ENCODE data around the gene TMEM132D. TPM values are rescaled to one million over a fixed set of nuclear protein-coding genes. Genes with fewer than 3 reads are reported as not detected.

The TMEM132D gene
- total RNA-seq, 1 donor = not detected

- Histone ChIP-seq H3K36me3 (ENCODE audit: insufficient read depth, low read length) (no peaks in the 10 kb centered on the region), H3K27ac (ENCODE audit: low read depth, low read length) (no peak overlapping the region), H3K27me3 (ENCODE audit: insufficient read depth, low read length) (no peaks in the 10 kb centered on the region), H3K4me2 (ENCODE audit: insufficient read depth, low read length) (no peak overlapping the region), H3K4me1 (ENCODE audit: insufficient read depth, low read length) (no peaks in the 10 kb centered on the region), H3K79me2 (ENCODE audit: insufficient read depth, low read length) (no peaks in the 10 kb centered on the region), H4K20me1 (ENCODE audit: insufficient read depth, low read length) (no peaks in the 10 kb centered on the region), H3K4me3 (ENCODE audit: insufficient read depth, low read length) (no peak overlapping the region), H3K9me3 (ENCODE audit: low read depth, low read length) (peaks cover 2% of the 10 kb centered on the region), H2AFZ (ENCODE audit: low read length) (no peak overlapping the region)
- no peak for DNase-seq (ENCODE audit: insufficient read length, low spot score, missing footprints)
- no peak for TF ChIP-seq CTCF (IDR thresholded peaks at IDR 0.05; ENCODE audit: extremely low read depth, low read depth, low read length)
These were observed 437.3 kb downstream of the TMEM132D start for GRCh38 chr12:129466499-129466898.

- no peak for DNase-seq (ENCODE audit: insufficient read length, low spot score, missing footprints)
- H3K4me3 ChIP-seq (ENCODE audit: insufficient read depth, low read length) = no peak overlapping the region
These were observed 443.9 kb downstream of the TMEM132D start for GRCh38 chr12:129459886-129460285.

GRCh38 chr12:129446696-129447095 lies 457.1 kb downstream of the TMEM132D start:
- no peak overlapping the region for H3K27ac ChIP-seq (ENCODE audit: low read depth, low read length)
- H4K20me1 ChIP-seq (ENCODE audit: insufficient read depth, low read length) = no peaks in the 10 kb centered on the region
- no peak for DNase-seq (ENCODE audit: insufficient read length, low spot score, missing footprints)
- H3K4me1 ChIP-seq (ENCODE audit: insufficient read depth, low read length) = no peaks in the 10 kb centered on the region
- H3K9me3 ChIP-seq (ENCODE audit: low read depth, low read length) = peaks cover 7% of the 10 kb centered on the region
- H3K27me3 ChIP-seq (ENCODE audit: insufficient read depth, low read length) = no peaks in the 10 kb centered on the region
- no peaks in the 10 kb centered on the region for H3K36me3 ChIP-seq (ENCODE audit: insufficient read depth, low read length)
- no peak for TF ChIP-seq CTCF (IDR thresholded peaks at IDR 0.05; ENCODE audit: extremely low read depth, low read depth, low read length)
- no peak overlapping the region for H3K4me2 ChIP-seq (ENCODE audit: insufficient read depth, low read length)
- no peaks in the 10 kb centered on the region for H3K79me2 ChIP-seq (ENCODE audit: insufficient read depth, low read length)
- no peak overlapping the region for H3K4me3 ChIP-seq (ENCODE audit: insufficient read depth, low read length)
- H2AFZ ChIP-seq (ENCODE audit: low read length) = no peak overlapping the region

More at GRCh38 chr12:129459886-129460285, 443.9 kb downstream of the TMEM132D start:
- Histone ChIP-seq H3K79me2 (ENCODE audit: insufficient read depth, low read length) (no peaks in the 10 kb centered on the region), H3K9me3 (ENCODE audit: low read depth, low read length) (no peaks in the 10 kb centered on the region), H4K20me1 (ENCODE audit: insufficient read depth, low read length) (no peaks in the 10 kb centered on the region), H3K27me3 (ENCODE audit: insufficient read depth, low read length) (no peaks in the 10 kb centered on the region), H3K4me1 (ENCODE audit: insufficient read depth, low read length) (no peaks in the 10 kb centered on the region), H2AFZ (ENCODE audit: low read length) (no peak overlapping the region), H3K4me2 (ENCODE audit: insufficient read depth, low read length) (no peak overlapping the region), H3K36me3 (ENCODE audit: insufficient read depth, low read length) (no peaks in the 10 kb centered on the region), H3K27ac (ENCODE audit: low read depth, low read length) (no peak overlapping the region)
- no peak for TF ChIP-seq CTCF (IDR thresholded peaks at IDR 0.05; ENCODE audit: extremely low read depth, low read depth, low read length)

GRCh38 chr12:129440278-129440677 lies 463.5 kb downstream of the TMEM132D start:
- no peaks in the 10 kb centered on the region for H3K36me3 ChIP-seq (ENCODE audit: insufficient read depth, low read length)
- TF ChIP-seq CTCF (IDR thresholded peaks at IDR 0.05; ENCODE audit: extremely low read depth, low read depth, low read length) = no peak
- no peaks in the 10 kb centered on the region for H4K20me1 ChIP-seq (ENCODE audit: insufficient read depth, low read length)
- no peaks in the 10 kb centered on the region for H3K4me1 ChIP-seq (ENCODE audit: insufficient read depth, low read length)
- no peaks in the 10 kb centered on the region for H3K79me2 ChIP-seq (ENCODE audit: insufficient read depth, low read length)
- no peak overlapping the region for H2AFZ ChIP-seq (ENCODE audit: low read length)
- H3K4me3 ChIP-seq (ENCODE audit: insufficient read depth, low read length) = no peak overlapping the region
- H3K4me2 ChIP-seq (ENCODE audit: insufficient read depth, low read length) = no peak overlapping the region
- no peaks in the 10 kb centered on the region for H3K9me3 ChIP-seq (ENCODE audit: low read depth, low read length)
- no peak for DNase-seq (ENCODE audit: insufficient read length, low spot score, missing footprints)
- no peaks in the 10 kb centered on the region for H3K27me3 ChIP-seq (ENCODE audit: insufficient read depth, low read length)
- H3K27ac ChIP-seq (ENCODE audit: low read depth, low read length) = no peak overlapping the region

Measured in osteoblast (primary cell).